Fibroblast of lung (primary cell): ENCODE results near the gene AKAP9.

Experiments used
- EZH2 ChIP-seq: IDR thresholded peaks from 2 replicates; pipeline ENCODE4 v1.5.1; 2012; ENCODE audit warnings: low read length, control low read depth, mild to moderate bottlenecking; ENCODE audit errors: missing control alignments
- TF ChIP-seq, protein P1 (sequence below), 2 donors: IDR thresholded peaks in 1 of 2; conservative IDR thresholded peaks in 1 of 2; 1 replicate in 1 of 2; 2 replicates in 1 of 2; pipeline ENCODE4 v1.5.1; 2011 to 2012; ENCODE audit warnings: low read length in 2 of 2, control low read depth in 1 of 2, inconsistent platforms in 1 of 2, low read depth in 1 of 2, mild to moderate bottlenecking in 1 of 2

DNA sequence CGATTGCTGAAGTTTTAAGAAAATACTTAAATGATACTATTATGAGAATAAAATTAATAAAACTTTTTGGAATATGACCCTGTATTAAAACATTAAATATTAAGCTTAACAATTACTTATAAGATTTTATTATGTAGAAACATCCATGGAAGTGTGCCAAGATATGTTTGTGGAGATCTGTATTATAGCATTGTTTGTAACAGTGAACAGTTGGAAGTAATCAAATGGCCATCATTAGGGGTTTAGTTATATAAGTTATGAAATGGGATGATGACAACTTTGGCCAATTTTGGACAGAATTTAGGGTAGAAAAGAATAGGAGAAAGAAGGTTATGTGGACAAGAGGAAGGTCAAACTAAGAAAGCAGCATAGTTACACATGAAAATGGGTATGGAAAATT lies 88.0 kb downstream of the AKAP9 start:
- TF ChIP-seq EZH2, result no peak
- TF ChIP-seq, protein P1, sequence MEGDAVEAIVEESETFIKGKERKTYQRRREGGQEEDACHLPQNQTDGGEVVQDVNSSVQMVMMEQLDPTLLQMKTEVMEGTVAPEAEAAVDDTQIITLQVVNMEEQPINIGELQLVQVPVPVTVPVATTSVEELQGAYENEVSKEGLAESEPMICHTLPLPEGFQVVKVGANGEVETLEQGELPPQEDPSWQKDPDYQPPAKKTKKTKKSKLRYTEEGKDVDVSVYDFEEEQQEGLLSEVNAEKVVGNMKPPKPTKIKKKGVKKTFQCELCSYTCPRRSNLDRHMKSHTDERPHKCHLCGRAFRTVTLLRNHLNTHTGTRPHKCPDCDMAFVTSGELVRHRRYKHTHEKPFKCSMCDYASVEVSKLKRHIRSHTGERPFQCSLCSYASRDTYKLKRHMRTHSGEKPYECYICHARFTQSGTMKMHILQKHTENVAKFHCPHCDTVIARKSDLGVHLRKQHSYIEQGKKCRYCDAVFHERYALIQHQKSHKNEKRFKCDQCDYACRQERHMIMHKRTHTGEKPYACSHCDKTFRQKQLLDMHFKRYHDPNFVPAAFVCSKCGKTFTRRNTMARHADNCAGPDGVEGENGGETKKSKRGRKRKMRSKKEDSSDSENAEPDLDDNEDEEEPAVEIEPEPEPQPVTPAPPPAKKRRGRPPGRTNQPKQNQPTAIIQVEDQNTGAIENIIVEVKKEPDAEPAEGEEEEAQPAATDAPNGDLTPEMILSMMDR (conservative IDR thresholded peaks at IDR 0.05 in 1 of 2, IDR thresholded peaks at IDR 0.05 in 1 of 2; ENCODE audit: low read depth in 1 of 2, low read length in 2 of 2), result no peak
